HG03342 (cell line): ENCODE results near the gene RHOV.
"Not testable (repeated sequence)": the region's sequence is repeated elsewhere in the genome, so short reads cannot be mapped to it uniquely, and the experiment has no call there.

Experiments
- ATAC-seq: cut with Tn5 transposase; IDR thresholded peaks from one replicate; pipeline ENCODE4 v1.9.1; 2021; ENCODE audit warnings: mild to moderate bottlenecking, moderate library complexity; ENCODE audit not compliant: unreplicated experiment

Gene RHOV

GRCh38 chr15:40875991-40876730 is 2.1 kb upstream of the RHOV start:
- no peak for ATAC-seq

- ATAC-seq: no peak
These were observed 992 bp downstream of the RHOV start for GRCh38 chr15:40872791-40873693.

GRCh38 chr15:40871749-40872617 is 2.1 kb downstream of the RHOV start:
- peak; percentile 42 for ATAC-seq

- no peak for ATAC-seq
These were observed 3.3 kb downstream of the RHOV start for GRCh38 chr15:40870716-40871115.

GRCh38 chr15:40869686-40870085 is 4.3 kb downstream of the RHOV start:
- no peak for ATAC-seq

- no peak for ATAC-seq
These were observed 6.8 kb downstream of the RHOV start for GRCh38 chr15:40867199-40867598.

- ATAC-seq: no peak
These were observed 10.3 kb downstream of the RHOV start for GRCh38 chr15:40863660-40864270.

- ATAC-seq: not testable (repeated sequence)
These were observed 12.9 kb downstream of the RHOV start for GRCh38 chr15:40861147-40861546.

- peak; percentile 58 for ATAC-seq
These were observed 14.7 kb downstream of the RHOV start for GRCh38 chr15:40859206-40859851.

- ATAC-seq: no peak
These were observed 15.3 kb downstream of the RHOV start for GRCh38 chr15:40858706-40859105.

GRCh38 chr15:40857601-40858341 is 16.3 kb downstream of the RHOV start:
- ATAC-seq: peak; percentile 61

- no peak for ATAC-seq
These were observed 17.3 kb downstream of the RHOV start for GRCh38 chr15:40856746-40857145.

- no peak for ATAC-seq
These were observed 18.3 kb downstream of the RHOV start for GRCh38 chr15:40855706-40856234.

- no peak for ATAC-seq
These were observed 19.9 kb downstream of the RHOV start for GRCh38 chr15:40854161-40854560.

GRCh38 chr15:40853241-40853890 is 20.7 kb downstream of the RHOV start:
- ATAC-seq: no peak

GRCh38 chr15:40852529-40852928 is 21.5 kb downstream of the RHOV start:
- ATAC-seq: no peak

- ATAC-seq: no peak
These were observed 23.4 kb downstream of the RHOV start for GRCh38 chr15:40850576-40851112.

- no peak for ATAC-seq
These were observed 26.6 kb downstream of the RHOV start for GRCh38 chr15:40847223-40847961.
